Measurements from ENCODE around the gene MATN4.

The MATN4 gene

DNA sequence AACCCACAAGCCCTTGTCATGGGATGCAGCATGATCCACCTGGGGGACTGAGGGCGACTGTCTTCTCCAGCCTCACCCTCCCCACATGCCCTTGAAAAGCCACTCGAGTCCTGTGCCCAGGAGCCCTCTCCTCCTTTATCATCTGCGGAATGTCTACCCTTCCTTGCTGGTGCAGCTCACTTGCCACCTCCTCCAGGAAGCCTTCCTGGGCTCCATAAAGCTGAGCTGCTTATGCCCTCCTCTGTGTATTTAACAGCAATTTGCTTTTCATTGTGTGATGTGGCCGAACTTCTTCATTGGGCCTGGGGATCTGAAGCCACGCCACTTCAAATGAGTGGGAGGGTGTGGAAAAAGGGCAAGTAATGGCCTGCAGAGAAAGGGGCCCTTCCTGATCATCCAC is 19.2 kb downstream of the MATN4 start:
- ChIA-PET CTCF (interaction anchor here (0.6 to 6.3 kb wide), 6 partner anchors 39 to 245 kb away, joined by 3 to 146 read pairs (median 3); no protein-coding TSS in a partner anchor), POLR2A (no interaction called here)
- TF ChIP-seq CTCF (IDR thresholded peaks at IDR 0.05; ENCODE audit: insufficient read depth, low read length, missing control alignments), result no peak

GRCh38 chr20:45288376-45288775 is 19.7 kb downstream of the MATN4 start:
- H3K4me3 ChIP-seq (ENCODE audit: low read depth, low read length), result no peak overlapping the region
- ChIA-PET CTCF (interaction anchor here (0.6 to 3.0 kb wide), 5 partner anchors 38 to 244 kb away, joined by 3 to 19 read pairs (median 3); no protein-coding TSS in a partner anchor), POLR2A (no interaction called here)
- no peak for DNase-seq (ENCODE audit: low read depth, low spot score)
- no peak for TF ChIP-seq CTCF (IDR thresholded peaks at IDR 0.05; ENCODE audit: insufficient read depth, low read length, missing control alignments)

More for the DNA sequence above, 19.2 kb downstream of the MATN4 start:
- no peak for DNase-seq (ENCODE audit: low read depth, low spot score)
- H3K4me3 ChIP-seq (ENCODE audit: low read depth, low read length), result no peak overlapping the region

- ChIA-PET CTCF (interaction anchor here (1.2 to 3.8 kb wide), 3 partner anchors 10 to 239 kb away, joined by 4 to 25 read pairs (median 6); no protein-coding TSS in a partner anchor), POLR2A (no interaction called here)
- DNase-seq (ENCODE audit: low read depth, low spot score), result no peak
- TF ChIP-seq CTCF (IDR thresholded peaks at IDR 0.05; ENCODE audit: insufficient read depth, low read length, missing control alignments), result no peak
- H3K4me3 ChIP-seq (ENCODE audit: low read depth, low read length), result no peak overlapping the region
Measured at GRCh38 chr20:45283551-45284057, 24.5 kb downstream of the MATN4 start.

DNA sequence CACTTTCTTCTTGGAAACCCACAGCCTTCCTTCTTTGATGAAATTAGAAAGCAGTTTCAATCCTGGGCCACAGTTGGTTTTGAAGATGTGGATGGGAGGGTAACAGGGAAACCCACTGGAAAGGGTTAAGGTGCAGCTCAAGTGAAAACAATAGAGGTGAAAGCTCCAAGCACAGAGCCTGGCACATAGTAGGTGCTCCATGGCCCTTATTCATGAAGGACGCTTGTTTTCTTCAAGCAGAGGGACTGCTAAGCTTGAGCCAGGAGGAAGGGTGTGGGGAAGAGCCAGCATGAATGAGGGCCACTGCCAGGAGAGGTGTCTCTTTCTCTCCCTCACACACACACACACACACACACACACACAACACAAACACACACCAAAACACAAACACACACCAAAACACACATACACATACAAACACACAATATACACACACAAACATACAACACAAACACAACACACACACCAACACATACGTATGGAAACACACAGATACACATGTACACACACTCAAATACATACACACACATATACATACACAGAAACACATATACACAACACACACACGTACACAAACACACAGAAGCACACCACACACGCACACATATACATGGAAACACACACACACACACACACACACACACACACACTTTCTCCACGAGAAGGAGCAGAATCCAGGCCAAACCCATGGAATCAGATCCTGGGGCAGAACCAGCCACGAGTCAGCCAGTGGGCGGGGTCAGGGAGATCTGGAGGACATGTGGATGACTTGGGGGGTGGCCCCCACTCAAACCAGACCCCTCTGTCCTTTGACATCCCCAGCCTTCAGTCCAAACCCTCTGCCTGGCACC is 25.2 kb downstream of the MATN4 start:
- no peak overlapping the region for H3K4me3 ChIP-seq (ENCODE audit: low read depth, low read length)
- DNase-seq (ENCODE audit: low read depth, low spot score), result no peak
- no peak for TF ChIP-seq CTCF (IDR thresholded peaks at IDR 0.05; ENCODE audit: insufficient read depth, low read length, missing control alignments)
- ChIA-PET POLR2A (no interaction called here), CTCF (interaction anchor here (2.0 to 3.8 kb wide), 2 partner anchors 10 to 13 kb away, joined by 4 to 25 read pairs; no protein-coding TSS in a partner anchor)

GRCh38 chr20:45279992-45280391 is 28.1 kb downstream of the MATN4 start:
- ChIA-PET POLR2A (no interaction called here), CTCF (interaction anchor here (1.3 to 3.1 kb wide), 3 partner anchors 11 to 236 kb away, joined by 4 to 10 read pairs (median 7); no protein-coding TSS in a partner anchor)
- H3K4me3 ChIP-seq (ENCODE audit: low read depth, low read length), result no peak overlapping the region
- no peak for DNase-seq (ENCODE audit: low read depth, low spot score)
- TF ChIP-seq CTCF (IDR thresholded peaks at IDR 0.05; ENCODE audit: insufficient read depth, low read length, missing control alignments), result no peak

GRCh38 chr20:45275338-45275737 is 32.8 kb downstream of the MATN4 start:
- ChIA-PET CTCF (no interaction called here), POLR2A (no interaction called here)
- H3K4me3 ChIP-seq (ENCODE audit: low read depth, low read length), result no peak overlapping the region
- TF ChIP-seq CTCF (IDR thresholded peaks at IDR 0.05; ENCODE audit: insufficient read depth, low read length, missing control alignments), result no peak
- no peak for DNase-seq (ENCODE audit: low read depth, low spot score)

Measured in AG04449 (cell line).